GM13976 (cell line): ENCODE data around the gene ZFHX2.

Experiments used
- DNase-seq: peaks from one replicate; pipeline ENCODE4 v3.0.0; 2012; ENCODE audit warnings: low spot score
- CTCF ChIP-seq: IDR thresholded peaks from 2 replicates; pipeline ENCODE4 v1.5.1; 2012; ENCODE audit warnings: borderline replicate concordance, mild to moderate bottlenecking; ENCODE audit not compliant: insufficient read depth; ENCODE audit errors: extremely low read depth, missing control alignments, control extremely low read depth
- in situ Hi-C: fragments of 300-500 bp; cut with MboI; formaldehyde crosslinking; loops from one replicate; pipeline ENCODE4 v1.12.0; 2022; ENCODE audit warnings: low sequenced_read_pairs, mixed read lengths, inconsistent platforms; ENCODE audit not compliant: unreplicated experiment

Gene ZFHX2

GRCh38 chr14:23582906-23583760 lies 31.6 kb upstream of the ZFHX2 start:
- in situ Hi-C loops, result no loop called here
- DNase-seq, result no peak
- no peak for TF ChIP-seq CTCF

DNA sequence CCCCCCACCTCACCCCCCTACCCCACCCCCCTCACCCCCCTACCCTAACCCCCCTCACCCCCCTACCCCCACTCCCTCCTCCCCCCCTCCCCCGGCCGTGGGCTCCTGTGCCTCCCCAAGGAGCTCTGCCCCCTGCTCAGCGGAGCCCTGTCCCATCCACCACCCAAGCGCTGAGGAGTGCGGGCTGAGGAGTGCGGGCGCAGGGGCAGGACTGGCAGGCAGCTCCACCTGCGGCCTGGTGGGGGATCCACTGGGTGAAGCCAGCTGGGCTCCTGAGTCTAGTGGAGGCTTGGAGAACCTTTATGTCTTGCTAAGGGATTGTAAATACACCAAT lies 29.4 kb upstream of the ZFHX2 start:
- TF ChIP-seq CTCF, result no peak
- DNase-seq, result no peak
- in situ Hi-C loops, result no loop called here

GRCh38 chr14:23580152-23580926 lies 28.8 kb upstream of the ZFHX2 start:
- TF ChIP-seq CTCF, result no peak
- in situ Hi-C loops, result no loop called here
- DNase-seq, result no peak

DNA sequence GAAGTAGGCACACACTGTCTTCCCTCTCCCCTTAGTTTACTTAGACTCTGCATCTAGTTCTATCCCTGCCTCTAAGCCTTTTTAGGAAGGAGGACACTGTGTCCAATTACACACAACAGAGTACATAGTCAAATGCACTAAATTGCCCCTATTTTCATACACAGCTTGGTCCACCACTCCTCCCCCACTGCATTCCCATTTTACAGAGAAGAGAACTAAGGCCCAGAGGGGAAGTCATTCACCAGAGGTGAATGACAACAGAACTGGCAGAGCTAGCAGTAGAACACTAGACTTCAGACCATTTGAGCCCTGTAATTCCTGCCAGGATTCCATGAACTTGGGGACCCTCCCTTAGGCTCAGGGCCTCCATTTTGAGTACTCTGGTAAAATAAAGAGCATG lies 28.2 kb upstream of the ZFHX2 start:
- no peak for DNase-seq
- TF ChIP-seq CTCF, result no peak
- in situ Hi-C loops, result no loop called here

DNA sequence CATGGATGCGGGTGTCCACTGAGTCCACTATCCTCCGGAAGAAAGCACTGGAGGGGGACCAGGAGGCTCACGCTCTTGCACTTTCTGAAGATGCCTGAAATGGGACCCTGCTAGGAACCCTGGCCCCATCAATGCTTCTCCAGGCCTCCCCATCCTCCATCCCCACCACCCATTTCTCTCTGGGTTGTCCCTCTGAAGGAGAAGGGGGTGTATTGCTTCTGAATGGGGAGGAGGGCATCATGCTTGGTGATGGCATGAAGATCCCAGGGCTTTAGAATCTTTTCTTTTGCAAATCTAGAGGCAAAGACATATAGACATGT lies 27.7 kb upstream of the ZFHX2 start:
- in situ Hi-C loops, result no loop called here
- DNase-seq, result no peak
- TF ChIP-seq CTCF, result no peak

GRCh38 chr14:23578560-23579310 lies 27.2 kb upstream of the ZFHX2 start, which contains the start of gene JPH4:
Gene JPH4, minus strand, starts transcription at chr14:23578790. Its CDS starts 1,337 bp downstream, at chr14:23577453.
- DNase-seq, result no peak
- in situ Hi-C loops, result no loop called here
- TF ChIP-seq CTCF, result no peak
